Regular cardiac myocyte (primary cell): ENCODE results near the gene SNRPD1. TPM values are rescaled to one million over a fixed set of nuclear protein-coding genes. Genes with fewer than 3 reads are reported as not detected.

ENCODE experiments used
- total RNA-seq: library from RNA; depleted of rRNA; stranded (reverse); fragments of >200 nt; gene quantifications from 2 replicates; pipeline ENCODE4 v1.2.3, GENCODE V29; 2014

SNRPD1 gene
- 11.8 and 30.9 TPM in 2 replicates for total RNA-seq

GRCh38 chr18:21612125-21613039 is at the start of gene SNRPD1:
Gene SNRPD1 (plus strand): TSS chr18:21612314. CDS start chr18:21612430, 116 bp downstream.

GRCh38 chr18:21600526-21601410 is 11.3 kb upstream of the SNRPD1 start, which contains the start of gene ESCO1:
Gene ESCO1 (minus strand): TSS chr18:21600704. CDS start chr18:21574843, 25,861 bp downstream.

Other genes starting within 250 kb of the SNRPD1 start
- 9.8 and 18.0 TPM in 2 replicates for gene ESCO1, start 11.6 kb upstream of the SNRPD1 start, total RNA-seq
- 7.6 and 10.9 TPM in 2 replicates for gene ABHD3, start 92.5 kb downstream of the SNRPD1 start, total RNA-seq
- 64.6 and 83.2 TPM in 2 replicates for gene MIB1, start 128.5 kb downstream of the SNRPD1 start, total RNA-seq